Measurements from ENCODE around the gene DCUN1D2. TPM values are rescaled to one million over a fixed set of nuclear protein-coding genes. Genes with fewer than 3 reads are reported as not detected.
"Not testable (repeated sequence)": the region's sequence is repeated elsewhere in the genome, so short reads cannot be mapped to it uniquely, and the experiment has no call there.

The DCUN1D2 gene
- total RNA-seq, 2 donors from 2014 or later = 24.6 to 26.2 TPM

GRCh38 chr13:113437408-113438010 lies 53.0 kb downstream of the DCUN1D2 start:
- peaks cover 0 to 1% of the 10 kb centered on the region in 2 donors for H3K36me3 Mint-ChIP-seq (ENCODE audit: insufficient read depth in 2 of 2)
- no peak for DNase-seq
- peaks cover 0 to 2% of the 10 kb centered on the region in 2 donors for H3K9me3 Mint-ChIP-seq
- no peak overlapping the region for H3K4me3 Mint-ChIP-seq
- H3K27ac Mint-ChIP-seq = no peak overlapping the region
- no peaks in the 10 kb centered on the region for H3K4me1 Mint-ChIP-seq (ENCODE audit: low read depth)
- peak in 1 of 2 donors; percentile 15 for ATAC-seq (replicated peaks in 1 of 2)
- H3K27me3 Mint-ChIP-seq (ENCODE audit: low read depth) = no peaks in the 10 kb centered on the region

- H3K4me1 Mint-ChIP-seq (ENCODE audit: low read depth); ATAC-seq (replicated peaks in 1 of 2): not testable (repeated sequence)
Observed at GRCh38 chr13:113436866-113437265, 53.6 kb downstream of the DCUN1D2 start.

GRCh38 chr13:113435907-113436306 lies 54.6 kb downstream of the DCUN1D2 start:
- not testable (repeated sequence) for H3K4me3 Mint-ChIP-seq; H3K9me3 Mint-ChIP-seq; H3K4me1 Mint-ChIP-seq (ENCODE audit: low read depth); H3K27ac Mint-ChIP-seq; H3K27me3 Mint-ChIP-seq (ENCODE audit: low read depth); H3K36me3 Mint-ChIP-seq (ENCODE audit: insufficient read depth in 2 of 2); ATAC-seq (replicated peaks in 1 of 2); DNase-seq

More at GRCh38 chr13:113436866-113437265, 53.6 kb downstream of the DCUN1D2 start:
- DNase-seq; H3K27me3 Mint-ChIP-seq (ENCODE audit: low read depth); H3K9me3 Mint-ChIP-seq; H3K4me3 Mint-ChIP-seq; H3K27ac Mint-ChIP-seq; H3K36me3 Mint-ChIP-seq (ENCODE audit: insufficient read depth in 2 of 2): not testable (repeated sequence)

GRCh38 chr13:113433391-113433916 lies 57.1 kb downstream of the DCUN1D2 start:
- no peaks in the 10 kb centered on the region for H3K27me3 Mint-ChIP-seq (ENCODE audit: low read depth)

GRCh38 chr13:113432506-113433270 lies 57.8 kb downstream of the DCUN1D2 start:
- H3K27ac Mint-ChIP-seq = no peak overlapping the region
- H3K4me3 Mint-ChIP-seq = no peak overlapping the region
- no peaks in the 10 kb centered on the region for H3K27me3 Mint-ChIP-seq (ENCODE audit: low read depth)
- no peaks in the 10 kb centered on the region for H3K36me3 Mint-ChIP-seq (ENCODE audit: insufficient read depth in 2 of 2)
- no peaks in the 10 kb centered on the region for H3K9me3 Mint-ChIP-seq
- H3K4me1 Mint-ChIP-seq (ENCODE audit: low read depth) = no peaks in the 10 kb centered on the region
- DNase-seq = no peak
- ATAC-seq (replicated peaks in 1 of 2) = no peak

More at GRCh38 chr13:113433391-113433916, 57.1 kb downstream of the DCUN1D2 start:
- Mint-ChIP-seq H3K4me3 (no peak overlapping the region), H3K9me3 (no peaks in the 10 kb centered on the region), H3K4me1 (ENCODE audit: low read depth) (no peaks in the 10 kb centered on the region), H3K36me3 (ENCODE audit: insufficient read depth in 2 of 2) (no peaks in the 10 kb centered on the region), H3K27ac (no peak overlapping the region)
- ATAC-seq (replicated peaks in 1 of 2) (no peak), DNase-seq (no peak)

GRCh38 chr13:113431171-113431570 lies 59.3 kb downstream of the DCUN1D2 start:
- H3K9me3 Mint-ChIP-seq = no peaks in the 10 kb centered on the region
- H3K36me3 Mint-ChIP-seq (ENCODE audit: insufficient read depth in 2 of 2) = no peaks in the 10 kb centered on the region
- H3K4me3 Mint-ChIP-seq = no peak overlapping the region
- no peaks in the 10 kb centered on the region for H3K4me1 Mint-ChIP-seq (ENCODE audit: low read depth)
- H3K27ac Mint-ChIP-seq = no peak overlapping the region
- DNase-seq = no peak
- H3K27me3 Mint-ChIP-seq (ENCODE audit: low read depth) = no peaks in the 10 kb centered on the region
- ATAC-seq (replicated peaks in 1 of 2) = no peak

GRCh38 chr13:113430378-113431110 lies 60.0 kb downstream of the DCUN1D2 start:
- no peaks in the 10 kb centered on the region for H3K4me1 Mint-ChIP-seq (ENCODE audit: low read depth)
- no peaks in the 10 kb centered on the region for H3K36me3 Mint-ChIP-seq (ENCODE audit: insufficient read depth in 2 of 2)
- H3K27ac Mint-ChIP-seq = no peak overlapping the region
- DNase-seq = no peak
- no peak for ATAC-seq (replicated peaks in 1 of 2)
- H3K9me3 Mint-ChIP-seq = no peaks in the 10 kb centered on the region
- H3K27me3 Mint-ChIP-seq (ENCODE audit: low read depth) = no peaks in the 10 kb centered on the region
- no peak overlapping the region for H3K4me3 Mint-ChIP-seq

- H3K4me3 Mint-ChIP-seq = no peak overlapping the region
- H3K4me1 Mint-ChIP-seq (ENCODE audit: low read depth) = no peaks in the 10 kb centered on the region
- no peaks in the 10 kb centered on the region for H3K9me3 Mint-ChIP-seq
- ATAC-seq (replicated peaks in 1 of 2) (no peak), DNase-seq (no peak)
- no peaks in the 10 kb centered on the region for H3K27me3 Mint-ChIP-seq (ENCODE audit: low read depth)
- H3K36me3 Mint-ChIP-seq (ENCODE audit: insufficient read depth in 2 of 2) = no peaks in the 10 kb centered on the region
- H3K27ac Mint-ChIP-seq = no peak overlapping the region
Observed at GRCh38 chr13:113429608-113429985, 60.9 kb downstream of the DCUN1D2 start.

- Mint-ChIP-seq H3K4me3 (no peak overlapping the region), H3K27ac (no peak overlapping the region), H3K36me3 (ENCODE audit: insufficient read depth in 2 of 2) (no peaks in the 10 kb centered on the region), H3K4me1 (ENCODE audit: low read depth) (no peaks in the 10 kb centered on the region), H3K27me3 (ENCODE audit: low read depth) (no peaks in the 10 kb centered on the region), H3K9me3 (no peaks in the 10 kb centered on the region)
- DNase-seq (no peak), ATAC-seq (replicated peaks in 1 of 2) (no peak)
Observed at GRCh38 chr13:113428871-113429607, 61.5 kb downstream of the DCUN1D2 start.

GRCh38 chr13:113428469-113428865 lies 62.0 kb downstream of the DCUN1D2 start:
- H3K36me3 Mint-ChIP-seq (ENCODE audit: insufficient read depth in 2 of 2) = no peaks in the 10 kb centered on the region
- ATAC-seq (replicated peaks in 1 of 2) (no peak), DNase-seq (no peak)
- H3K9me3 Mint-ChIP-seq = no peaks in the 10 kb centered on the region
- H3K4me3 Mint-ChIP-seq = no peak overlapping the region
- no peaks in the 10 kb centered on the region for H3K4me1 Mint-ChIP-seq (ENCODE audit: low read depth)
- no peak overlapping the region for H3K27ac Mint-ChIP-seq
- no peaks in the 10 kb centered on the region for H3K27me3 Mint-ChIP-seq (ENCODE audit: low read depth)

GRCh38 chr13:113427562-113428468 lies 62.7 kb downstream of the DCUN1D2 start:
- no peaks in the 10 kb centered on the region for H3K9me3 Mint-ChIP-seq
- ATAC-seq (replicated peaks in 1 of 2) = no peak

GRCh38 chr13:113426591-113426986 lies 63.9 kb downstream of the DCUN1D2 start:
- H3K9me3 Mint-ChIP-seq = no peaks in the 10 kb centered on the region
- DNase-seq (no peak), ATAC-seq (replicated peaks in 1 of 2) (no peak)
- H3K4me3 Mint-ChIP-seq = no peak overlapping the region
- no peaks in the 10 kb centered on the region for H3K36me3 Mint-ChIP-seq (ENCODE audit: insufficient read depth in 2 of 2)
- no peak overlapping the region for H3K27ac Mint-ChIP-seq
- no peaks in the 10 kb centered on the region for H3K4me1 Mint-ChIP-seq (ENCODE audit: low read depth)
- H3K27me3 Mint-ChIP-seq (ENCODE audit: low read depth) = no peaks in the 10 kb centered on the region

More at GRCh38 chr13:113427562-113428468, 62.7 kb downstream of the DCUN1D2 start:
- Mint-ChIP-seq H3K4me3 (no peak overlapping the region), H3K27me3 (ENCODE audit: low read depth) (no peaks in the 10 kb centered on the region), H3K4me1 (ENCODE audit: low read depth) (no peaks in the 10 kb centered on the region), H3K36me3 (ENCODE audit: insufficient read depth in 2 of 2) (no peaks in the 10 kb centered on the region), H3K27ac (no peak overlapping the region)
- no peak for DNase-seq

Data from activated T-cell treated with anti-CD3 and anti-CD28 coated beads, Interleukin-2, amount 50 U/mL, for 72 hours (primary cell).